HCT116 (cell line): Measurements from ENCODE around the gene MCAT.

Source experiments
- CEBPB ChIP-seq: IDR thresholded peaks from 2 replicates; pipeline ENCODE4 v1.6.1; 2012; ENCODE audit warnings: low read depth
- CTCF ChIP-seq, 3 experiments: fragments of 200-600 bp in 1 of 3; sonication (generic) in 1 of 3; IDR thresholded peaks in 2 of 3; conservative IDR thresholded peaks in 1 of 3; 2 replicates each; pipeline ENCODE4 v1.5.1; 2012 to 2017; ENCODE audit warnings: low read depth in 2 of 3, low read length in 2 of 3, antibody characterized with exemption in 1 of 3, borderline replicate concordance in 1 of 3, control low read depth in 1 of 3, mild to moderate bottlenecking in 1 of 3, mixed read lengths in 1 of 3, mixed run types in 1 of 3, moderate library complexity in 1 of 3; ENCODE audit not compliant: insufficient read depth in 1 of 3
- EZH2 ChIP-seq: fragments of 200-600 bp; sonication (generic); IDR thresholded peaks from 2 replicates; pipeline ENCODE4 v1.6.1; 2017; ENCODE audit warnings: antibody characterized with exemption, mixed run types
- JUND ChIP-seq: IDR thresholded peaks from 2 replicates; pipeline ENCODE4 v1.6.1; 2012
- POLR2A ChIP-seq: IDR thresholded peaks from 2 replicates; pipeline ENCODE4 v1.7.0; 2011; ENCODE audit warnings: borderline replicate concordance; ENCODE audit not compliant: insufficient read depth, insufficient read length; ENCODE audit errors: extremely low read depth
- POLR2AphosphoS5 ChIP-seq: IDR thresholded peaks from 2 replicates; pipeline ENCODE4 v1.6.1; 2011; ENCODE audit warnings: mild to moderate bottlenecking, low read depth, low read length, moderate library complexity
- RAD21 ChIP-seq: IDR thresholded peaks from 2 replicates; pipeline ENCODE4 v1.6.1; 2012; ENCODE audit warnings: low read depth, mild to moderate bottlenecking
- REST ChIP-seq: IDR thresholded peaks from 2 replicates; pipeline ENCODE4 v1.6.1; 2012; ENCODE audit warnings: low read depth
- TCF7L2 ChIP-seq: IDR thresholded peaks from 2 replicates; pipeline ENCODE4 v1.7.0; 2011; ENCODE audit warnings: borderline replicate concordance, inconsistent platforms; ENCODE audit not compliant: insufficient read depth, insufficient read length; ENCODE audit errors: extremely low read depth

DNA sequence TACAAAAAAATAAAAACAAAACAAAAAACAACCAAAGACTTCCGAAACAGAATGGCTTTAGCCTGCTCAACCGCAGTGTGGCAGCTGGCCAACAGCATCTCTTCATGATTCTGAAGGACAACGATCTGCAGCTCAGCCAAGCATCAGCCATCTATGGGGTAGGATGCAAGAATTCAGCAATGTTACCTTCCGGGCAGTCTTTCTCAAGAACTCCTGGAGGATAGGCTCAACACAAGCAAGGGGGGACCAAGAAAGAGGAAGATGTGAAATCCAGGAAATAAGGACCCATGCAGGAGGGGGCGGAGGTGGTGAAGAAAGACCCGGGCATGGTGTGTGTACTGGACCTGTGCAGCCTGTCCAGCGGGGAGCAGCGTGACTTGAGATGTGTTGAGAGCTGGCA is 4.6 kb upstream of the MCAT start:
- no peak for TF ChIP-seq CTCF (IDR thresholded peaks at IDR 0.05 in 2 of 3, conservative IDR thresholded peaks at IDR 0.05 in 1 of 3; ENCODE audit: borderline replicate concordance in 1 of 3, insufficient read depth in 1 of 3, low read depth in 2 of 3, low read length in 2 of 3)
- no peak for TF ChIP-seq TCF7L2
- TF ChIP-seq CEBPB = no peak
- no peak for TF ChIP-seq POLR2A
- TF ChIP-seq POLR2AphosphoS5 = no peak
- no peak for TF ChIP-seq EZH2
- TF ChIP-seq JUND = no peak
- no peak for TF ChIP-seq RAD21
- TF ChIP-seq REST = no peak
